ENCODE results near the gene ZDHHC9. TPM values are rescaled to one million over a fixed set of nuclear protein-coding genes. Genes with fewer than 3 reads are reported as not detected.

The ZDHHC9 gene
- total RNA-seq, 1 donor from 2014 or later: 62.0 TPM

GRCh38 chrX:129782706-129783105 is 61.0 kb downstream of the ZDHHC9 start:
- Mint-ChIP-seq H3K36me3 (ENCODE audit: unreplicated experiment) (no peaks in the 10 kb centered on the region), H3K4me1 (ENCODE audit: low read depth, unreplicated experiment) (no peaks in the 10 kb centered on the region), H3K4me3 (ENCODE audit: unreplicated experiment) (no peak overlapping the region), H3K27ac (ENCODE audit: unreplicated experiment) (no peak overlapping the region), H3K9me3 (ENCODE audit: unreplicated experiment) (peaks cover 3% of the 10 kb centered on the region), H3K27me3 (ENCODE audit: unreplicated experiment) (peaks cover 6% of the 10 kb centered on the region)
- TF ChIP-seq, protein P1, sequence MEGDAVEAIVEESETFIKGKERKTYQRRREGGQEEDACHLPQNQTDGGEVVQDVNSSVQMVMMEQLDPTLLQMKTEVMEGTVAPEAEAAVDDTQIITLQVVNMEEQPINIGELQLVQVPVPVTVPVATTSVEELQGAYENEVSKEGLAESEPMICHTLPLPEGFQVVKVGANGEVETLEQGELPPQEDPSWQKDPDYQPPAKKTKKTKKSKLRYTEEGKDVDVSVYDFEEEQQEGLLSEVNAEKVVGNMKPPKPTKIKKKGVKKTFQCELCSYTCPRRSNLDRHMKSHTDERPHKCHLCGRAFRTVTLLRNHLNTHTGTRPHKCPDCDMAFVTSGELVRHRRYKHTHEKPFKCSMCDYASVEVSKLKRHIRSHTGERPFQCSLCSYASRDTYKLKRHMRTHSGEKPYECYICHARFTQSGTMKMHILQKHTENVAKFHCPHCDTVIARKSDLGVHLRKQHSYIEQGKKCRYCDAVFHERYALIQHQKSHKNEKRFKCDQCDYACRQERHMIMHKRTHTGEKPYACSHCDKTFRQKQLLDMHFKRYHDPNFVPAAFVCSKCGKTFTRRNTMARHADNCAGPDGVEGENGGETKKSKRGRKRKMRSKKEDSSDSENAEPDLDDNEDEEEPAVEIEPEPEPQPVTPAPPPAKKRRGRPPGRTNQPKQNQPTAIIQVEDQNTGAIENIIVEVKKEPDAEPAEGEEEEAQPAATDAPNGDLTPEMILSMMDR (IDR thresholded peaks at IDR 0.05; ENCODE audit: partially characterized antibody, unreplicated experiment): no peak
- DNase-seq: no peak

GRCh38 chrX:129781680-129782495 is 61.8 kb downstream of the ZDHHC9 start:
- H3K27ac Mint-ChIP-seq (ENCODE audit: unreplicated experiment): no peak overlapping the region
- no peaks in the 10 kb centered on the region for H3K36me3 Mint-ChIP-seq (ENCODE audit: unreplicated experiment)
- no peaks in the 10 kb centered on the region for H3K4me1 Mint-ChIP-seq (ENCODE audit: low read depth, unreplicated experiment)
- peaks cover 3% of the 10 kb centered on the region for H3K9me3 Mint-ChIP-seq (ENCODE audit: unreplicated experiment)
- no peak for DNase-seq
- TF ChIP-seq, protein P1 (IDR thresholded peaks at IDR 0.05; ENCODE audit: partially characterized antibody, unreplicated experiment): no peak
- no peak overlapping the region for H3K4me3 Mint-ChIP-seq (ENCODE audit: unreplicated experiment)
- H3K27me3 Mint-ChIP-seq (ENCODE audit: unreplicated experiment): peaks cover 3% of the 10 kb centered on the region

DNA sequence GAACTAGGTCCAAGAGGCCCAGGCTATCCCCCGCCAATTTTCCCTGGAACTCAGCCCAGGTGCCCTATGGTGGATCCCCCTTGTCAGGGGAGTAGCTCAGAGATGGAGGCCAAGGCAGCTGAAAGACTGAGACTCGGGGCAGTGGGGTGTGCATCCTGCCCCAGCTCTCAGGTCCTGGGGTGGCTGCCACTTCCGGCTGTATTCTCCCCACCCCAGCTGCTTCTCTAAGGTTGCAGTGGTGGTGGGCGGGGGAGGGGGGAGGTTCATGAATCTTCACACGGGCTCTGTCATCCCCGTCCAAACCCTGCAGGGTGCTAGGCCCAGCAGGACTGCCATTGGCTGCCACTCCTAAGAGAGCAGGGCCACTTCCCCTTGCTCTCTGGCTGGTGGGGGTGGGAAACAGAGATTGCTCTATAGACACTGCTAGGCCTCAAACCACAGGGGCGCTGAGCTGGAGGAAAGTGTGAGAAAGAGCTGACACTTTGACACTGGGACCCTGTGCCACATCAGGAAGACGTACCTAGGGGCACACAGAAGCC is 62.5 kb downstream of the ZDHHC9 start:
- H3K27me3 Mint-ChIP-seq (ENCODE audit: unreplicated experiment): peaks cover 3% of the 10 kb centered on the region
- H3K4me3 Mint-ChIP-seq (ENCODE audit: unreplicated experiment): no peak overlapping the region
- no peaks in the 10 kb centered on the region for H3K36me3 Mint-ChIP-seq (ENCODE audit: unreplicated experiment)
- H3K27ac Mint-ChIP-seq (ENCODE audit: unreplicated experiment): no peak overlapping the region
- H3K4me1 Mint-ChIP-seq (ENCODE audit: low read depth, unreplicated experiment): no peaks in the 10 kb centered on the region
- H3K9me3 Mint-ChIP-seq (ENCODE audit: unreplicated experiment): peaks cover 3% of the 10 kb centered on the region
- DNase-seq: no peak
- TF ChIP-seq, protein P1 (IDR thresholded peaks at IDR 0.05; ENCODE audit: partially characterized antibody, unreplicated experiment): no peak

DNA sequence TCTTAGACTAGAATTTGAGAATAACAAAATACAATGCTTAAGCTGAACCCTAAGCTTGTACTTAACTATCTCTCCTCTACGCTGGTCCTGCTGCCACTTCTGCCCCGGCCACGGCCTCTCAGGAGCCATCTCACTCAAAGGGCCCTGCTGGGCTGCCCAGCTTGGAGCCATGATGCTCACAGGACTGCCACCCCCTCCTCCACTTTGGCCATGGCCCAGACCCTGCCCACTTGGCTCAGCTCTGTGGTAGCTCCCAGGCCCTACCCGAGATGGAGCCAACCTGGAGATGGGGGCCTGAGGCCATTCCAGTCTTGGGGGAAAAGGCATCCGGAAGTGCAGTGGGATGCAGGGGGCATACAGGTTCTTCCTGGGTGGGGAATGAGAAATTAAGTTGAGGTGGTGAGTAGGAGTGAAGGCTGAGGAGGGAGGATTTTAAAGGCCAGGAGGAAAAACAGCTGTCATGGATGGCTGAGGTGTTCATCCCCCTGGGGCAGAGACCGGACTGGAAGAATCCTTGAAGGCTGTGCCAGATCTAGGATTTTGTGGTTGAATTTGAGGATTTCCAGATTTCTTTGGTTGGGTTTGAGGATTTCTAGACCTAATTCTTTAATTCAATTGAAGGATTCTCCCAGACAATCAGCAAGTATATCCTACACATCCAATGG is 63.1 kb downstream of the ZDHHC9 start:
- TF ChIP-seq, protein P1 (IDR thresholded peaks at IDR 0.05; ENCODE audit: partially characterized antibody, unreplicated experiment): no peak
- Mint-ChIP-seq H3K4me1 (ENCODE audit: low read depth, unreplicated experiment) (no peaks in the 10 kb centered on the region), H3K4me3 (ENCODE audit: unreplicated experiment) (no peak overlapping the region), H3K27me3 (ENCODE audit: unreplicated experiment) (peaks cover 3% of the 10 kb centered on the region), H3K9me3 (ENCODE audit: unreplicated experiment) (peaks cover 3% of the 10 kb centered on the region), H3K36me3 (ENCODE audit: unreplicated experiment) (no peaks in the 10 kb centered on the region), H3K27ac (ENCODE audit: unreplicated experiment) (no peak overlapping the region)
- no peak for DNase-seq

DNA sequence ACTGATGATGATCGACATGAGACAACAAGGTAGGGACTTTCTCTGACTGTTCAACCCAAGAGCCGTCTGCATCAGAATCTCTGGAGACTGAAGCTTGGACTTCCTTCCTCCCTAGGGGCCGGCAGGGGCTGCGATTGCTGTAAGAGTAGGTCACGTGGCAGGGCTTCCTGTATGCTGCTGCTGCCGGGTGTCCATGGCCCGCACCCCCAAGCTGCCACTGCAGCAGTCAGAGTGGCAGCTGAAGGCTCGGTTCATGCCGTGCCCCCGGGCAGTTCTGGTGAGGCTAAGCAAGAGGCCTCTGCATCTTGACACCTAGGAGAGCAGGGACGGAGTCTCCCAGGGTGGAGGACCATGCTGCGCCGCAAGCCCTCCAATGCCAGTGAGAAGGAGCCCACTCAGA is 63.9 kb downstream of the ZDHHC9 start, which contains the start of gene SASH3:
TSS of gene SASH3 (plus strand) at position 203 of the 400 bp plus-strand sequence. CDS start at position 352, 149 bp downstream.
- DNase-seq: no peak
- TF ChIP-seq, protein P1 (IDR thresholded peaks at IDR 0.05; ENCODE audit: partially characterized antibody, unreplicated experiment): no peak
- H3K9me3 Mint-ChIP-seq (ENCODE audit: unreplicated experiment): peaks cover 3% of the 10 kb centered on the region
- no peak within 1 kb of the TSS for H3K27ac Mint-ChIP-seq (ENCODE audit: unreplicated experiment)
- no peaks in the 10 kb centered on the region for H3K4me1 Mint-ChIP-seq (ENCODE audit: low read depth, unreplicated experiment)
- no peak within 1 kb of the TSS for H3K4me3 Mint-ChIP-seq (ENCODE audit: unreplicated experiment)
- H3K27me3 Mint-ChIP-seq (ENCODE audit: unreplicated experiment): peaks cover 3% of the 10 kb centered on the region
- no peaks in the 10 kb centered on the region for H3K36me3 Mint-ChIP-seq (ENCODE audit: unreplicated experiment)
